Measurements from ENCODE around the gene DUSP21.
"Not testable (repeated sequence)": the region's sequence is repeated elsewhere in the genome, so short reads cannot be mapped to it uniquely, and the experiment has no call there.

DUSP21 gene

DNA sequence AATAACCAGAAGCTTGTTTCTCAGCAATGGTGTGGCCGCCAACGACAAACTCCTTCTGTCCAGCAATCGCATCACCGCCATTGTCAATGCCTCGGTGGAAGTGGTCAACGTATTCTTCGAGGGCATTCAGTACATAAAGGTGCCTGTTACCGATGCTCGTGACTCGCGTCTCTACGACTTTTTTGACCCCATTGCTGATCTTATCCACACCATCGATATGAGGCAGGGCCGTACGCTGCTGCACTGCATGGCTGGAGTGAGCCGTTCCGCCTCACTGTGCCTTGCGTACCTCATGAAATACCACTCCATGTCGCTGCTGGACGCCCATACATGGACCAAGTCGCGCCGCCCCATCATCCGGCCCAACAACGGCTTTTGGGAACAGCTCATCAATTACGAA, 383 bp downstream of the DUSP21 start:
- no peak for TF ChIP-seq EZH2phosphoT487 (IDR thresholded peaks at IDR 0.05; ENCODE audit: borderline replicate concordance, low read length)
- no peak for TF ChIP-seq CTCF (IDR thresholded peaks at IDR 0.05; ENCODE audit: low read depth, low read length, poor library complexity, severe bottlenecking)
- no peak overlapping the region for H3K4me2 ChIP-seq (ENCODE audit: low read length)
- H3K79me2 ChIP-seq (ENCODE audit: control insufficient read depth, low read length) = no peaks in the 10 kb centered on the region
- H3K4me1 ChIP-seq (ENCODE audit: control insufficient read depth, low read length) = no peaks in the 10 kb centered on the region
- H3F3A ChIP-seq (ENCODE audit: control insufficient read depth, insufficient read depth) = no peaks in the 10 kb centered on the region
- H3K9me3 ChIP-seq (ENCODE audit: control insufficient read depth, insufficient read depth, low read length) = no peaks in the 10 kb centered on the region
- H3K9me2 ChIP-seq (replicated peaks; ENCODE audit: control insufficient read depth, low read length) = no peaks in the 10 kb centered on the region
- no peaks in the 10 kb centered on the region for H3K36me3 ChIP-seq (ENCODE audit: control insufficient read depth, low read length)
- no peaks in the 10 kb centered on the region for H4K20me1 ChIP-seq (ENCODE audit: control insufficient read depth, insufficient read depth, low read depth, low read length)
- no peak overlapping the region for H3K4me3 ChIP-seq (ENCODE audit: low read length)
- H3K27ac ChIP-seq (ENCODE audit: low read depth, low read length) = no peak overlapping the region
- H3K27me3 ChIP-seq (ENCODE audit: control insufficient read depth, low read length) = no peaks in the 10 kb centered on the region

GRCh38 chrX:44850891-44851290, 7.1 kb downstream of the DUSP21 start:
- not testable (repeated sequence) for H3K9me3 ChIP-seq (ENCODE audit: control insufficient read depth, insufficient read depth, low read length); H3K4me2 ChIP-seq (ENCODE audit: low read length); H3K27ac ChIP-seq (ENCODE audit: low read depth, low read length); H3K4me3 ChIP-seq (ENCODE audit: low read length); H4K20me1 ChIP-seq (ENCODE audit: control insufficient read depth, insufficient read depth, low read depth, low read length); H3K36me3 ChIP-seq (ENCODE audit: control insufficient read depth, low read length); H3F3A ChIP-seq (ENCODE audit: control insufficient read depth, insufficient read depth); H3K27me3 ChIP-seq (ENCODE audit: control insufficient read depth, low read length); H3K4me1 ChIP-seq (ENCODE audit: control insufficient read depth, low read length); H3K79me2 ChIP-seq (ENCODE audit: control insufficient read depth, low read length); H3K9me2 ChIP-seq (replicated peaks; ENCODE audit: control insufficient read depth, low read length)

DNA sequence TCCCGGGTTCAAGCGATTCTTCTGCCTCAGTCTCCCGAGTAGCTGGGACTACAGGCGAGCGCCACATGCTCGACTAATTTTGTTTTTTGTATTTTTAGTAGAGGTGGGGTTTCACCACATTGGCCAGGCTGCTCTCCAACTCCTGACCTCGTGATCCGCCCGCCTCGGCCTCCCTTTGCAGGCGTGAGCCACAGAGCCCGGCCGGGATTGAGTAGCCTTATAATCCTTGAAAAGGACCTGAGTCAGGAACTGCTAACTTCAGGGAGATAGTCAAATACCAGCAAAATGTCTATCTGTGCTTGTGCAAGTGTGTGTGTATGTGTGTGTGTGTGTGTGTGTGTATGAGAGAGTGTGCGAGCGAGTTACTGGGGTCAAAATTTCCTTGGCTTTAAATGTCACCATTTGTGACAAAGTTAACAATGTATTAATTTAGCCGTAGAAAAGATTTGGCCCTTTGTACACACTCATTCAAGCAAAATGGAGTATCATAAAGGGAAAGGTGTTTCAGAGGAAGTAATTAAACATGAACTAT, 27.4 kb downstream of the DUSP21 start:
- Histone ChIP-seq H3K4me3 (ENCODE audit: low read length) (peak overlapping the region; percentile 86), H3K27ac (ENCODE audit: low read depth, low read length) (peak overlapping the region; percentile 64; the same call in 1 of the 2 replicates), H3K79me2 (ENCODE audit: control insufficient read depth, low read length) (peaks cover 47% of the 10 kb centered on the region), H3K4me2 (ENCODE audit: low read length) (peak overlapping the region; percentile 62), H3K9me2 (replicated peaks; ENCODE audit: control insufficient read depth, low read length) (no peaks in the 10 kb centered on the region), H3K36me3 (ENCODE audit: control insufficient read depth, low read length) (peaks cover 12% of the 10 kb centered on the region), H3K4me1 (ENCODE audit: control insufficient read depth, low read length) (peaks cover 15% of the 10 kb centered on the region), H4K20me1 (ENCODE audit: control insufficient read depth, insufficient read depth, low read depth, low read length) (no peaks in the 10 kb centered on the region), H3K9me3 (ENCODE audit: control insufficient read depth, insufficient read depth, low read length) (no peaks in the 10 kb centered on the region), H3K27me3 (ENCODE audit: control insufficient read depth, low read length) (no peaks in the 10 kb centered on the region), H3F3A (ENCODE audit: control insufficient read depth, insufficient read depth) (no peaks in the 10 kb centered on the region)
- TF ChIP-seq CTCF (IDR thresholded peaks at IDR 0.05; ENCODE audit: low read depth, low read length, poor library complexity, severe bottlenecking) (no peak), EZH2phosphoT487 (IDR thresholded peaks at IDR 0.05; ENCODE audit: borderline replicate concordance, low read length) (no peak)

DNA sequence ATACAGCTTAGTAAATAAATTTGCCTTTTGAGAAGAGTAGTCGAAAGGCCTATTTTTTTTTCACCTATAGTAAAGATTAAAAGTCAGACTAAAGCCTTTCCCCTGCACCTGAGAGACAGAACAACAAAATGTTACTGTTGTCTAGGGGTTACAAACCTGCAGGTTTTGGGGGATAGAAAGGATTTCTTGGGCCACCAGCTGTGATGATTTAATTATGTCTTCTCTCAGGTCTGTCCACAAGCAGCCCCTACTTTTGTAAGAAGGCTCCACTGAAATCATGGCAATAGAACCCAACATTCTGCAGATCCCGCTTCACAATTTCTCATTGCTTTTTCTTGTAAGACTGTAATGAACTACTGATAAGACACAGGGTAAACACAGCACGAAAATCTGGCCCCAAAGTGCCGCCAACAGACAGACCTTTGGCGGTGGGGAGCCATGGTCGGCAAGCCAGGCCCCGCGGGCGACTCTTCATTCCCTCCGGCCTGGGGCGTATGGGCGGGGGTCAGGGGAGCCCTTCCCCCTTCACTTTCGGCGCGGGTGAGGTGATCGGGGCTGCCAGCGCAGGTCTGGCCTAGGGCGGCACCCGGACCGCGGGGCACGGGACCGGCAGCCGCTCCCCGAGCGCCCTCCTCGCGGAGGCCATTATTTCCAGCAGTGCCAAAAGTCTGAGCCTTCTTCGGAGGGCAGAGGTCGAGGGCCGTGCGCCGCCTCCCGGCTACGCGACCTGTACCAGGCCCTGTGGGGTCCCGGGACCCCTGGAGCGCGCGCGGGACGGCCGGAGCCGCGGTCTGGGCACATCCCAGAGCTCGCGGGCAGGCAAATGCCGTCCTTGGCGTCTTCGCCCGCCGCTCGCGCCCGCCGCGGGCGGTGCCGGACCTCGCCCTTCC, 28.4 kb downstream of the DUSP21 start:
- H3K9me2 ChIP-seq (replicated peaks; ENCODE audit: control insufficient read depth, low read length) = no peaks in the 10 kb centered on the region
- H3K4me3 ChIP-seq (ENCODE audit: low read length) = peak overlapping the region; percentile 86
- peak overlapping the region; percentile 64 for H3K27ac ChIP-seq (ENCODE audit: low read depth, low read length)
- peaks cover 14% of the 10 kb centered on the region for H3K36me3 ChIP-seq (ENCODE audit: control insufficient read depth, low read length)
- H3K79me2 ChIP-seq (ENCODE audit: control insufficient read depth, low read length) = peaks cover 57% of the 10 kb centered on the region
- H3K27me3 ChIP-seq (ENCODE audit: control insufficient read depth, low read length) = no peaks in the 10 kb centered on the region
- H3K4me2 ChIP-seq (ENCODE audit: low read length) = peak overlapping the region; percentile 62
- H3K4me1 ChIP-seq (ENCODE audit: control insufficient read depth, low read length) = peaks cover 21% of the 10 kb centered on the region
- no peaks in the 10 kb centered on the region for H3K9me3 ChIP-seq (ENCODE audit: control insufficient read depth, insufficient read depth, low read length)
- H4K20me1 ChIP-seq (ENCODE audit: control insufficient read depth, insufficient read depth, low read depth, low read length) = no peaks in the 10 kb centered on the region
- no peak for TF ChIP-seq CTCF (IDR thresholded peaks at IDR 0.05; ENCODE audit: low read depth, low read length, poor library complexity, severe bottlenecking)
- no peak for TF ChIP-seq EZH2phosphoT487 (IDR thresholded peaks at IDR 0.05; ENCODE audit: borderline replicate concordance, low read length)
- no peaks in the 10 kb centered on the region for H3F3A ChIP-seq (ENCODE audit: control insufficient read depth, insufficient read depth)

Data from DOHH2 (cell line).